ENCODE measurements around the gene WDR55.
A peak's percentile ranks its signal among the peaks of the same experiment; 100 is the strongest.
"Not testable (repeated sequence)": the region's sequence is repeated elsewhere in the genome, so short reads cannot be mapped to it uniquely, and the experiment has no call there.

WDR55 gene

GRCh38 chr5:140631831-140632365 lies 32.8 kb upstream of the WDR55 start:
- no peak overlapping the region for H3K27ac ChIP-seq
- no peak for DNase-seq (ENCODE audit: low read depth, low spot score)
- H3K9ac ChIP-seq (ENCODE audit: insufficient read length): no peak overlapping the region
- TF ChIP-seq EZH2 (IDR thresholded peaks at IDR 0.05) (no peak), POLR2AphosphoS5 (IDR thresholded peaks at IDR 0.05; ENCODE audit: borderline replicate concordance, low read depth, low read length) (no peak), FOXP2 (optimal IDR thresholded peaks at IDR 0.05; ENCODE audit: control extremely low read depth, extremely low read length, insufficient read depth) (no peak)
- H3K4me3 ChIP-seq: no peak overlapping the region
- H3K36me3 ChIP-seq (ENCODE audit: insufficient read depth, low read length): no peaks in the 10 kb centered on the region
- H3K9me3 ChIP-seq (ENCODE audit: low read depth, low read length): no peaks in the 10 kb centered on the region; the same call in 1 of the 2 replicates

GRCh38 chr5:140632366-140633020 lies 32.2 kb upstream of the WDR55 start:
- H3K4me3 ChIP-seq: no peak overlapping the region
- TF ChIP-seq EZH2 (IDR thresholded peaks at IDR 0.05) (no peak), POLR2AphosphoS5 (IDR thresholded peaks at IDR 0.05; ENCODE audit: borderline replicate concordance, low read depth, low read length) (no peak), FOXP2 (optimal IDR thresholded peaks at IDR 0.05; ENCODE audit: control extremely low read depth, extremely low read length, insufficient read depth) (no peak)
- H3K9me3 ChIP-seq (ENCODE audit: low read depth, low read length): no peaks in the 10 kb centered on the region; the same call in 1 of the 2 replicates
- DNase-seq (ENCODE audit: low read depth, low spot score): no peak
- H3K36me3 ChIP-seq (ENCODE audit: insufficient read depth, low read length): no peaks in the 10 kb centered on the region
- no peak overlapping the region for H3K9ac ChIP-seq (ENCODE audit: insufficient read length)
- H3K27ac ChIP-seq: no peak overlapping the region

DNA sequence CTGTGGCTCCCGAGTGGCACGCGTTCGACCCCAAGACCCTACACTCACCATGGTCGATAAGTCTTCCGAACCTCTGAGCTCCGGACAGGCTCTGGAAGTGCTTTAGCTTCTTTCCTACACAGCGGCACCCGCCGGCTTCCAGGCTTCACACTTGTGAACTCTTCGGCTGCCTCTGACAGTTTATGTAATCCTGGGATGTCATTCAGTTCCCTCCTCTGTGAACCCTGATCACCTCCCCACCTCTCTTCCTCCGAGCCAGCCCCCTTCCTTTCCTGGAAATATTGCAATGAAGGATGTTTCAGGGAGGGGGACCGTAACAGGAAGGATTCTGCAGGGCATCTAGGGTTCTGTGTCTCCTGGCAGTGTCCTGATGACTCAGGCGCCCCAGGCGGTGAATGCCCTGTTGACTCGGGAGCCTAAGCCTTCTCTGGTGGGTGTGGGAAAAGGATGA lies 31.7 kb upstream of the WDR55 start, which contains the start of gene CD14:
CD14 (minus strand) TSS at position 155 of the 451 bp plus-strand sequence; CDS start at position 51, 104 bp downstream.
- H3K27ac ChIP-seq: no peak within 1 kb of the TSS
- H3K36me3 ChIP-seq (ENCODE audit: insufficient read depth, low read length): no peaks in the 10 kb centered on the region
- no peak for TF ChIP-seq POLR2AphosphoS5 (IDR thresholded peaks at IDR 0.05; ENCODE audit: borderline replicate concordance, low read depth, low read length)
- TF ChIP-seq EZH2 (IDR thresholded peaks at IDR 0.05): no peak
- no peak for TF ChIP-seq FOXP2 (optimal IDR thresholded peaks at IDR 0.05; ENCODE audit: control extremely low read depth, extremely low read length, insufficient read depth)
- DNase-seq (ENCODE audit: low read depth, low spot score): no peak
- H3K4me3 ChIP-seq: no peak within 1 kb of the TSS
- H3K9ac ChIP-seq (ENCODE audit: insufficient read length): no peak within 1 kb of the TSS
- H3K9me3 ChIP-seq (ENCODE audit: low read depth, low read length): no peaks in the 10 kb centered on the region

- no peaks in the 10 kb centered on the region for H3K36me3 ChIP-seq (ENCODE audit: insufficient read depth, low read length)
- TF ChIP-seq EZH2 (IDR thresholded peaks at IDR 0.05): no peak
- no peak for TF ChIP-seq POLR2AphosphoS5 (IDR thresholded peaks at IDR 0.05; ENCODE audit: borderline replicate concordance, low read depth, low read length)
- TF ChIP-seq FOXP2 (optimal IDR thresholded peaks at IDR 0.05; ENCODE audit: control extremely low read depth, extremely low read length, insufficient read depth): no peak
- no peaks in the 10 kb centered on the region for H3K9me3 ChIP-seq (ENCODE audit: low read depth, low read length)
- no peak overlapping the region for H3K27ac ChIP-seq
- no peak for DNase-seq (ENCODE audit: low read depth, low spot score)
- H3K4me3 ChIP-seq: no peak overlapping the region
- H3K9ac ChIP-seq (ENCODE audit: insufficient read length): no peak overlapping the region
Measured at GRCh38 chr5:140633501-140633900, 31.2 kb upstream of the WDR55 start.

DNA sequence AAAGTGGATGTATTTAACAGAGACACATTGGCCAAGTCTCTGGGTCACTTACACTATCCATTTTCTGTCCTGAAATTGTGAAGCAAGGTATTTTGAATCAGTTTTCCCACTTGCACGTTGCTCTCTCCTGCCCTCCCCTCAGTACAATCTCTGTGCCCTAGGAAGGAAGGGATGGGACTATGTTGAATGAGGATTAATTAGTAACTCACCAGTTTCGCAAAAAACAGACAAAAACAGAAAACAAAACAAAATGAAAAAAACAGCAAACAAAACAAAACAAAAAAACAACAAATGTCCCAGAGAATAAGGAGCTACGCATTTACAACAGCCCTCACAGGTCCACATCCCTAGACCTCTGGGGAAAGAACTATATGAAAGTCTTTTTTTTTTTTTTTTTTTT lies 30.6 kb upstream of the WDR55 start:
- no peaks in the 10 kb centered on the region for H3K9me3 ChIP-seq (ENCODE audit: low read depth, low read length)
- TF ChIP-seq EZH2 (IDR thresholded peaks at IDR 0.05) (no peak), POLR2AphosphoS5 (IDR thresholded peaks at IDR 0.05; ENCODE audit: borderline replicate concordance, low read depth, low read length) (no peak), FOXP2 (optimal IDR thresholded peaks at IDR 0.05; ENCODE audit: control extremely low read depth, extremely low read length, insufficient read depth) (no peak)
- H3K4me3 ChIP-seq: no peak overlapping the region
- no peak overlapping the region for H3K27ac ChIP-seq
- no peak for DNase-seq (ENCODE audit: low read depth, low spot score)
- H3K36me3 ChIP-seq (ENCODE audit: insufficient read depth, low read length): no peaks in the 10 kb centered on the region
- H3K9ac ChIP-seq (ENCODE audit: insufficient read length): no peak overlapping the region

GRCh38 chr5:140635291-140636257 lies 29.1 kb upstream of the WDR55 start:
- Histone ChIP-seq H3K27ac (no peak overlapping the region), H3K36me3 (ENCODE audit: insufficient read depth, low read length) (no peaks in the 10 kb centered on the region), H3K4me3 (no peak overlapping the region), H3K9ac (ENCODE audit: insufficient read length) (no peak overlapping the region), H3K9me3 (ENCODE audit: low read depth, low read length) (no peaks in the 10 kb centered on the region)
- no peak for TF ChIP-seq POLR2AphosphoS5 (IDR thresholded peaks at IDR 0.05; ENCODE audit: borderline replicate concordance, low read depth, low read length)
- no peak for TF ChIP-seq FOXP2 (optimal IDR thresholded peaks at IDR 0.05; ENCODE audit: control extremely low read depth, extremely low read length, insufficient read depth)
- TF ChIP-seq EZH2 (IDR thresholded peaks at IDR 0.05): no peak
- no peak for DNase-seq (ENCODE audit: low read depth, low spot score)

DNA sequence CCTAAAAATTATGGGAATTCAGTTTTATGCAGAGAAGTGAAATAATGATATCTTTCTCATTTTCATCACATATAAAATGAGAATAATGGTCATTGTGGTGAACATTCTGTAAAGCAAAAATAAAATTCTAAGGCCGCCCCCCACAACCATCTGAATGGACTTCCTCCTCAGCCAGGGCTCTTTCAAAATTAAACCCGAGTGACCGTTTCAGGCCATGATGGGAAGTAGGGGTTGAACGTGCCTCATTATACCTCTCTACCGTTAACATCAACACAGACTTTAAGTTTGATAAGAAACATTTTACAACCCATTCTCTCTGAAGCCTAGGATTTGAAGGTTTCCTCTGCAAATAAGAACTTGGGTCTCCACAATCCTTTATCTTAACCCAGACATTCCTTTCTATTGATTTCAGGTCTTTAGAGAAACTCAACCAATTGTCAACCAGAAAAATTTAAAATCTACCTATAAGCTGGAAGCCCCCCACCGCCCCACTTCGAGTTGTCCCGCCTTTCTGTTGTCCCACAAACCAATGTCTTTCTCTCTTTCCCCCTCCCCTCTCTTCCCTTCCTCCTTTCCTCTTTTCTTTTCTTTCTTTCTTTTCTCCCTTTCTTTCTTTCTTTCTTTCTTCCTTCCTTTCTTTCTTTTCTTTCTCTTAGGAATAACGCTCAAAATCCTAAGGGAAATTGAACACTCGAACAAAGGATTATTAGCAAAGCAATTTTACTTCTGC lies 27.2 kb upstream of the WDR55 start:
- DNase-seq (ENCODE audit: low read depth, low spot score): no peak
- Histone ChIP-seq H3K36me3 (ENCODE audit: insufficient read depth, low read length) (peaks cover 2% of the 10 kb centered on the region; the same call in 1 of the 2 replicates), H3K9me3 (ENCODE audit: low read depth, low read length) (no peaks in the 10 kb centered on the region), H3K4me3 (no peak overlapping the region), H3K9ac (ENCODE audit: insufficient read length) (no peak overlapping the region), H3K27ac (no peak overlapping the region)
- TF ChIP-seq EZH2 (IDR thresholded peaks at IDR 0.05): no peak
- no peak for TF ChIP-seq FOXP2 (optimal IDR thresholded peaks at IDR 0.05; ENCODE audit: control extremely low read depth, extremely low read length, insufficient read depth)
- TF ChIP-seq POLR2AphosphoS5 (IDR thresholded peaks at IDR 0.05; ENCODE audit: borderline replicate concordance, low read depth, low read length): no peak

DNA sequence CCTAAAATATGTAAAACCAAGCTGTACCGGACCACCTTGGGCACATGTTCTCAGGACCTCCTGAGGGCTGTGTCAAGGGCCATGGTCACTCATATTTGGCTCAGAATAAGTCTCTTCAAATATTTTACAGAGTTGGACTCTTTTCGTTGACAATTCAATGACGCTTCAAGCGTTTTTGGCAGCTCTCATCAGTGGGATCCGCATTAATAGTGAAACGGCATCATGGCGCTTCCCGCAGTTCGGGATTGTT lies 25.9 kb upstream of the WDR55 start:
- peak overlapping the region; percentile 84 for H3K27ac ChIP-seq

More for the DNA sequence above, 25.9 kb upstream of the WDR55 start:
- not testable (repeated sequence) for H3K9me3 ChIP-seq (ENCODE audit: low read depth, low read length); DNase-seq (ENCODE audit: low read depth, low spot score)
- H3K36me3 ChIP-seq (ENCODE audit: insufficient read depth, low read length): peaks cover 11% of the 10 kb centered on the region
- peak overlapping the region; percentile 93 for H3K4me3 ChIP-seq
- peak overlapping the region; percentile 62 for H3K9ac ChIP-seq (ENCODE audit: insufficient read length)

Measured in SK-N-MC (cell line).